ENCODE data around the gene NSUN7. TPM values are rescaled to one million over a fixed set of nuclear protein-coding genes. Genes with fewer than 3 reads are reported as not detected.

Gene NSUN7
- total RNA-seq, 2 experiments from 2014 or later = 0.07 to 0.10 TPM

GRCh38 chr4:40842318-40842717, 92.6 kb downstream of the NSUN7 start:
- ChIA-PET CTCF (interaction anchor here (1.2 to 6.4 kb wide), 7 partner anchors 9 to 517 kb away, joined by 3 to 86 read pairs (median 7); no protein-coding TSS in a partner anchor), POLR2A (no interaction called here)
- no peak overlapping the region for H3K4me3 Mint-ChIP-seq
- no peak for DNase-seq
- intact Hi-C loops (cut with micrococcal nuclease) = loop anchor here (2.0 to 5.0 kb wide), 3 partner anchors 80 to 1145 kb away; partner anchors contain the start of gene UBE2K
- peaks cover 2% of the 10 kb centered on the region for H3K4me1 Mint-ChIP-seq (ENCODE audit: low read depth)
- peaks cover 12% of the 10 kb centered on the region for H3K27me3 Mint-ChIP-seq
- no peak overlapping the region for H3K27ac Mint-ChIP-seq
- no peaks in the 10 kb centered on the region for H3K9me3 Mint-ChIP-seq
- H3K36me3 Mint-ChIP-seq = no peaks in the 10 kb centered on the region

- Mint-ChIP-seq H3K27ac (no peak overlapping the region), H3K9me3 (no peaks in the 10 kb centered on the region), H3K36me3 (no peaks in the 10 kb centered on the region), H3K27me3 (peaks cover 14% of the 10 kb centered on the region), H3K4me1 (ENCODE audit: low read depth) (peaks cover 2% of the 10 kb centered on the region), H3K4me3 (no peak overlapping the region)
- DNase-seq = no peak
- ChIA-PET POLR2A (no interaction called here), CTCF (interaction anchor here (0.6 to 6.4 kb wide), 18 partner anchors 9 to 521 kb away, joined by 3 to 86 read pairs (median 3); no protein-coding TSS in a partner anchor)
- intact Hi-C loops (cut with micrococcal nuclease) = loop anchor here (2.0 to 5.0 kb wide), 3 partner anchors 80 to 1146 kb away; partner anchors contain the start of gene UBE2K
Observed at GRCh38 chr4:40842725-40843423, 93.1 kb downstream of the NSUN7 start.

- Mint-ChIP-seq H3K27me3 (peaks cover 14% of the 10 kb centered on the region), H3K9me3 (no peaks in the 10 kb centered on the region), H3K4me1 (ENCODE audit: low read depth) (peaks cover 2% of the 10 kb centered on the region), H3K4me3 (no peak overlapping the region), H3K27ac (no peak overlapping the region), H3K36me3 (no peaks in the 10 kb centered on the region)
- ChIA-PET CTCF (interaction anchor here (0.6 to 6.4 kb wide), 17 partner anchors 8 to 1374 kb away, joined by 3 to 86 read pairs (median 3); no protein-coding TSS in a partner anchor), POLR2A (no interaction called here)
- intact Hi-C loops (cut with micrococcal nuclease) = loop anchor here (2.0 to 5.0 kb wide), 3 partner anchors 81 to 1146 kb away; partner anchors contain the start of gene UBE2K
- peak; percentile 55 for DNase-seq
Observed at GRCh38 chr4:40843696-40844095, 93.9 kb downstream of the NSUN7 start.

GRCh38 chr4:40844261-40844660, 94.5 kb downstream of the NSUN7 start:
- no peak overlapping the region for H3K27ac Mint-ChIP-seq

GRCh38 chr4:40845154-40845835, 95.5 kb downstream of the NSUN7 start:
- H3K27ac Mint-ChIP-seq = no peak overlapping the region
- intact Hi-C loops (cut with micrococcal nuclease) = no loop called here
- ChIA-PET CTCF (interaction anchor here (0.6 to 6.4 kb wide), 2 partner anchors 52 to 109 kb away, joined by 3 to 86 read pairs; no protein-coding TSS in a partner anchor), POLR2A (no interaction called here)
- H3K36me3 Mint-ChIP-seq = no peaks in the 10 kb centered on the region
- DNase-seq = no peak
- no peak overlapping the region for H3K4me3 Mint-ChIP-seq
- peaks cover 17% of the 10 kb centered on the region for H3K27me3 Mint-ChIP-seq
- peaks cover 2% of the 10 kb centered on the region for H3K4me1 Mint-ChIP-seq (ENCODE audit: low read depth)
- H3K9me3 Mint-ChIP-seq = no peaks in the 10 kb centered on the region

More at GRCh38 chr4:40844261-40844660, 94.5 kb downstream of the NSUN7 start:
- POLR2A ChIA-PET = no interaction called here
- intact Hi-C loops (cut with micrococcal nuclease) = loop anchor here (5.0 kb wide), 2 partner anchors 692 to 1147 kb away; partner anchors contain the start of gene UBE2K
- no peak for DNase-seq
- Mint-ChIP-seq H3K36me3 (no peaks in the 10 kb centered on the region), H3K4me3 (no peak overlapping the region), H3K27me3 (peaks cover 17% of the 10 kb centered on the region), H3K9me3 (no peaks in the 10 kb centered on the region), H3K4me1 (ENCODE audit: low read depth) (peaks cover 2% of the 10 kb centered on the region)
- CTCF ChIA-PET = interaction anchor here (0.7 to 6.4 kb wide), 6 partner anchors 12 to 1375 kb away, joined by 3 to 86 read pairs (median 4); no protein-coding TSS in a partner anchor

GRCh38 chr4:40846532-40846931, 96.8 kb downstream of the NSUN7 start:
- H3K4me1 Mint-ChIP-seq (ENCODE audit: low read depth) = no peaks in the 10 kb centered on the region
- H3K9me3 Mint-ChIP-seq = no peaks in the 10 kb centered on the region
- H3K4me3 Mint-ChIP-seq = no peak overlapping the region
- H3K27me3 Mint-ChIP-seq = peaks cover 21% of the 10 kb centered on the region
- no peaks in the 10 kb centered on the region for H3K36me3 Mint-ChIP-seq
- intact Hi-C loops (cut with micrococcal nuclease) = no loop called here
- CTCF ChIA-PET = interaction anchor here (0.6 to 1.3 kb wide), 3 partner anchors 16 to 677 kb away, joined by 3 read pairs; no protein-coding TSS in a partner anchor
- DNase-seq = no peak
- H3K27ac Mint-ChIP-seq = no peak overlapping the region
- POLR2A ChIA-PET = no interaction called here

- ChIA-PET POLR2A (no interaction called here), CTCF (no interaction called here)
- Mint-ChIP-seq H3K27me3 (peaks cover 20% of the 10 kb centered on the region), H3K36me3 (no peaks in the 10 kb centered on the region), H3K27ac (no peak overlapping the region), H3K9me3 (no peaks in the 10 kb centered on the region), H3K4me3 (no peak overlapping the region), H3K4me1 (ENCODE audit: low read depth) (no peaks in the 10 kb centered on the region)
- intact Hi-C loops (cut with micrococcal nuclease) = no loop called here
- DNase-seq = no peak
Observed at GRCh38 chr4:40848251-40848650, 98.5 kb downstream of the NSUN7 start.

GRCh38 chr4:40848940-40849339, 99.2 kb downstream of the NSUN7 start:
- H3K9me3 Mint-ChIP-seq = no peaks in the 10 kb centered on the region
- intact Hi-C loops (cut with micrococcal nuclease) = no loop called here
- no peak overlapping the region for H3K4me3 Mint-ChIP-seq
- H3K4me1 Mint-ChIP-seq (ENCODE audit: low read depth) = no peaks in the 10 kb centered on the region
- no peak overlapping the region for H3K27ac Mint-ChIP-seq
- no peaks in the 10 kb centered on the region for H3K36me3 Mint-ChIP-seq
- DNase-seq = no peak
- peaks cover 25% of the 10 kb centered on the region for H3K27me3 Mint-ChIP-seq
- POLR2A ChIA-PET = no interaction called here
- CTCF ChIA-PET = no interaction called here

GRCh38 chr4:40850496-40850895, 100.7 kb downstream of the NSUN7 start:
- CTCF ChIA-PET = interaction anchor here (1.0 to 1.4 kb wide), 2 partner anchors 10 to 13 kb away, joined by 3 to 4 read pairs; no protein-coding TSS in a partner anchor
- Mint-ChIP-seq H3K27ac (no peak overlapping the region), H3K36me3 (no peaks in the 10 kb centered on the region), H3K4me1 (ENCODE audit: low read depth) (no peaks in the 10 kb centered on the region), H3K27me3 (peaks cover 33% of the 10 kb centered on the region), H3K9me3 (no peaks in the 10 kb centered on the region), H3K4me3 (no peak overlapping the region)
- intact Hi-C loops (cut with micrococcal nuclease) = no loop called here
- DNase-seq = no peak
- POLR2A ChIA-PET = no interaction called here

- ChIA-PET CTCF (interaction anchor here (1.0 to 3.2 kb wide), 3 partner anchors 13 to 41 kb away, joined by 3 to 10 read pairs (median 8); no protein-coding TSS in a partner anchor), POLR2A (no interaction called here)
- Mint-ChIP-seq H3K27me3 (peaks cover 37% of the 10 kb centered on the region), H3K9me3 (no peaks in the 10 kb centered on the region), H3K4me1 (ENCODE audit: low read depth) (peaks cover 12% of the 10 kb centered on the region), H3K4me3 (no peak overlapping the region), H3K27ac (no peak overlapping the region), H3K36me3 (no peaks in the 10 kb centered on the region)
- DNase-seq = no peak
- intact Hi-C loops (cut with micrococcal nuclease) = no loop called here
Observed at GRCh38 chr4:40856277-40856839, 106.6 kb downstream of the NSUN7 start.

- no peaks in the 10 kb centered on the region for H3K36me3 Mint-ChIP-seq
- H3K9me3 Mint-ChIP-seq = no peaks in the 10 kb centered on the region
- DNase-seq = peak; percentile 58
- ChIA-PET CTCF (interaction anchor here (1.0 to 3.2 kb wide), 2 partner anchors 16 to 41 kb away, joined by 8 to 10 read pairs; no protein-coding TSS in a partner anchor), POLR2A (no interaction called here)
- peaks cover 12% of the 10 kb centered on the region for H3K4me1 Mint-ChIP-seq (ENCODE audit: low read depth)
- H3K27me3 Mint-ChIP-seq = peaks cover 36% of the 10 kb centered on the region
- H3K4me3 Mint-ChIP-seq = peak overlapping the region; percentile 53
- no peak overlapping the region for H3K27ac Mint-ChIP-seq
- intact Hi-C loops (cut with micrococcal nuclease) = no loop called here
Observed at GRCh38 chr4:40856840-40857362, 107.1 kb downstream of the NSUN7 start.
